Colonic mucosa (tissue), 4 donors: ENCODE measurements around the gene ZNF41. TPM values are rescaled to one million over a fixed set of nuclear protein-coding genes. Genes with fewer than 3 reads are reported as not detected.

Experiments
- DNase-seq: peaks from one replicate; pipeline ENCODE4 v3.0.0-alpha.2; 2020
- H3K27ac ChIP-seq: fragments of 200-600 bp; one replicate; pipeline ENCODE4 v1.8.0; 2021
- H3K27me3 ChIP-seq: fragments of 200-600 bp; one replicate; pipeline ENCODE4 v1.8.0; 2021
- H3K36me3 ChIP-seq: fragments of 200-600 bp; one replicate; pipeline ENCODE4 v1.8.0; 2021
- H3K4me1 ChIP-seq: fragments of 200-600 bp; one replicate; pipeline ENCODE4 v1.8.0; 2021; ENCODE audit warnings: mild to moderate bottlenecking
- H3K4me3 ChIP-seq: fragments of 200-600 bp; one replicate; pipeline ENCODE4 v1.8.0; 2021
- H3K9ac ChIP-seq, 2 donors: one replicate each; pipeline ENCODE4 v1.7.0; 2013; ENCODE audit warnings: control low read depth in 2 of 2, low read depth in 2 of 2, low read length in 2 of 2
- H3K9me3 ChIP-seq: fragments of 200-600 bp; one replicate; pipeline ENCODE4 v1.8.0; 2021
- intact Hi-C: fragments of 100-400 bp; cut with DNase I; formaldehyde crosslinking; loops from one replicate; pipeline ENCODE4 v1.14.1; 2022
- total RNA-seq, 2 donors: library from RNA; stranded (reverse); fragmentation: NEBNext Ultra II Directional in 1 of 2; extraction: Animal tissue kit (Norgen Biotek cat#: 25700) in 1 of 2; gene quantifications; one replicate each; pipeline ENCODE4 v1.2.1, GENCODE V29; 2021
- TF ChIP-seq, protein P1 (sequence below): fragments of 200-600 bp; IDR thresholded peaks from one replicate; pipeline ENCODE4 v1.8.0; 2022; ENCODE audit warnings: antibody characterized with exemption, mild to moderate bottlenecking
- donor health status: healthy.
- donor health status: DM: no; HTN: no; CAD: no.
- donor health status: DM: no; HTN: no; CAD: no.

ZNF41 gene
- total RNA-seq, 2 donors from 2014 or later: 8.3 to 10.3 TPM

DNA sequence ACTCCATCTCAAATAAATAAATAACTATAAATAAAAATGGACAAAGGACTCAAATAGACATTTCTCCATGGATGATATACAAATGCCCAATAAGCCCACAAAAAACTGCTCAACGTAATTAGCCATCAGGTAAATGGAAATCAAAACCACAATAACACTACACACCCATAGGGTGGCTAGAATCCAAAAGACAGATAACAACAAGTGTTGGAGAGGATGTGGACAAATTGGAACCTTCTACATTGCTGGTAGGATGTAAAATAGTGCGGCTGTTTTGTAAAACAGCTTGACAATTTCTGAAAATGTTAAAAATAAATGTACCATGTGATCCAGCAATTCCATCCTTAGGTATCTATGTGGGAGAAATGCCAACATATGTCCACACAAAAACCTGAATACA is 60.6 kb downstream of the ZNF41 start:
- H3K4me3 ChIP-seq: no peak overlapping the region
- DNase-seq: no peak
- no peaks in the 10 kb centered on the region for H3K36me3 ChIP-seq
- H3K4me1 ChIP-seq: no peaks in the 10 kb centered on the region
- intact Hi-C loops: no loop called here
- H3K9me3 ChIP-seq: no peaks in the 10 kb centered on the region
- TF ChIP-seq, protein P1, sequence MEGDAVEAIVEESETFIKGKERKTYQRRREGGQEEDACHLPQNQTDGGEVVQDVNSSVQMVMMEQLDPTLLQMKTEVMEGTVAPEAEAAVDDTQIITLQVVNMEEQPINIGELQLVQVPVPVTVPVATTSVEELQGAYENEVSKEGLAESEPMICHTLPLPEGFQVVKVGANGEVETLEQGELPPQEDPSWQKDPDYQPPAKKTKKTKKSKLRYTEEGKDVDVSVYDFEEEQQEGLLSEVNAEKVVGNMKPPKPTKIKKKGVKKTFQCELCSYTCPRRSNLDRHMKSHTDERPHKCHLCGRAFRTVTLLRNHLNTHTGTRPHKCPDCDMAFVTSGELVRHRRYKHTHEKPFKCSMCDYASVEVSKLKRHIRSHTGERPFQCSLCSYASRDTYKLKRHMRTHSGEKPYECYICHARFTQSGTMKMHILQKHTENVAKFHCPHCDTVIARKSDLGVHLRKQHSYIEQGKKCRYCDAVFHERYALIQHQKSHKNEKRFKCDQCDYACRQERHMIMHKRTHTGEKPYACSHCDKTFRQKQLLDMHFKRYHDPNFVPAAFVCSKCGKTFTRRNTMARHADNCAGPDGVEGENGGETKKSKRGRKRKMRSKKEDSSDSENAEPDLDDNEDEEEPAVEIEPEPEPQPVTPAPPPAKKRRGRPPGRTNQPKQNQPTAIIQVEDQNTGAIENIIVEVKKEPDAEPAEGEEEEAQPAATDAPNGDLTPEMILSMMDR: no peak
- H3K27me3 ChIP-seq: no peaks in the 10 kb centered on the region
- no peak overlapping the region for H3K9ac ChIP-seq
- no peak overlapping the region for H3K27ac ChIP-seq

DNA sequence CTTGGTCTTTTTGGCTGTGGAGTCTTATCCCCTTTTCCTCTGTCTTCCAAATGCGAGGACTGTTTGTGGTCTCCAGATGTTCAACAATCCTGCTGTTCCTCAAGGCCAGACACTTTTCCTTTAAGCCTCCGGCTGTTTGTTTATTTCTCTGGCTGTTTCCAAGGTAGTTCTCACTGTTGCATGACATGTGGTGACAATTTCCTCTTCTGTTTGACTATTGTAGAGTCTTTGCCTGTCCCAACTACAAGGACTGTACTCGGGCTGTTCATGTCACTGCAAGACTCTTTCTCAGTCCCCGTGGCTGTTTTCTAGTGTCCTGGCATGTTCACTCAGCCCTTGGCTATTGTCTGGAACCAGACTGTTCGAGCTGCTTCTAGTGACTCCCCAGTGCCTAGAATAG is 62.1 kb downstream of the ZNF41 start:
- intact Hi-C loops: no loop called here
- H3K9ac ChIP-seq: no peak overlapping the region
- no peaks in the 10 kb centered on the region for H3K27me3 ChIP-seq

DNA sequence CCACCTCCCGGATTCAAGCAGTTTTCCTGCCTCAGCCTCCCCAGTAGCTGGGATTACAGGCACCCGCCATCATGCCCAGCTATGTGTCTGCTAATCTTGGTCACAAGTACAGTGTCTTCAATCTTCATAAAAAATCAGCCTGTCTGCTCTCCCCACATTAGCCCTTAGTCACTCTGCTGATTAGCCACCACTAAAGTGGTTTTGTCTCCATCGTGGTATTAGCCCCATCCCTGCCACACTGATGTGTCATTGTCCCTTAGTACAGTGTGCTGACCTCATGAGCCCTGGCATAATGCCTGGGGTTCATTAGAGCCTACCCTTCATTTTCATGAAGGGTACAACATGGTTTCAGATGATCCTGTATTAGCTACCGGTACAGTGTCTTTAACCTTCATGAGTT is 62.8 kb downstream of the ZNF41 start:
- Histone ChIP-seq H3K4me1 (no peaks in the 10 kb centered on the region), H3K9me3 (no peaks in the 10 kb centered on the region), H3K27me3 (no peaks in the 10 kb centered on the region), H3K36me3 (no peaks in the 10 kb centered on the region), H3K4me3 (no peak overlapping the region), H3K9ac (no peak overlapping the region), H3K27ac (no peak overlapping the region)
- TF ChIP-seq, protein P1: no peak
- no peak for DNase-seq
- intact Hi-C loops: no loop called here

More for the DNA sequence above, 62.1 kb downstream of the ZNF41 start:
- Histone ChIP-seq H3K4me3 (no peak overlapping the region), H3K9me3 (no peaks in the 10 kb centered on the region), H3K4me1 (no peaks in the 10 kb centered on the region), H3K27ac (no peak overlapping the region), H3K36me3 (no peaks in the 10 kb centered on the region)
- DNase-seq: no peak
- TF ChIP-seq, protein P1: no peak

DNA sequence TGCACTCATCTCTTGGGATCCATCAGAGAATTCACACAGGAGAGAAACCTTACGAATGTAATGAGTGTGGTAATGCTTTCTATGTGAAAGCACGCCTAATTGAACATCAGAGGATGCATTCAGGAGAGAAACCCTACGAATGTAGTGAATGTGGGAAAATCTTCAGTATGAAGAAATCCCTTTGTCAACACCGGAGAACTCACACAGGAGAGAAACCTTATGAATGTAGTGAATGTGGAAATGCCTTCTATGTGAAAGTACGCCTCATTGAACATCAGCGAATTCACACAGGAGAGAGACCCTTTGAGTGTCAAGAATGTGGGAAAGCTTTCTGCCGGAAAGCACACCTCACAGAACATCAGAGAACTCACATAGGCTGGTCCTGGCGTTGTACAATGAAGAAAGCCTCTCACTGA is 69.8 kb downstream of the ZNF41 start:
- H3K27me3 ChIP-seq: no peaks in the 10 kb centered on the region
- intact Hi-C loops: no loop called here
- no peak for DNase-seq
- H3K9me3 ChIP-seq: peaks cover 4% of the 10 kb centered on the region
- no peak overlapping the region for H3K4me3 ChIP-seq
- H3K27ac ChIP-seq: no peak overlapping the region
- TF ChIP-seq, protein P1: no peak
- no peaks in the 10 kb centered on the region for H3K36me3 ChIP-seq
- no peak overlapping the region for H3K9ac ChIP-seq
- no peaks in the 10 kb centered on the region for H3K4me1 ChIP-seq

Other genes with a start within 250 kb of the ZNF41 start
- gene ZNF157, start 112.6 kb downstream of the ZNF41 start, total RNA-seq: not detected
- 10 to 100 TPM; 94.8 to 95.2 TPM for gene ARAF, start 78.0 kb upstream of the ZNF41 start, total RNA-seq
- gene TIMP1, start 99.2 kb upstream of the ZNF41 start, total RNA-seq: 10 to 100 TPM; 84.1 to 93.0 TPM
- gene SYN1, start 136.6 kb upstream of the ZNF41 start, total RNA-seq: 1 to 10 TPM in 1 of 2 donors, under 1 TPM in 1; 0.96 to 1.5 TPM
- 1 to 10 TPM; 1.1 to 4.1 TPM for gene CFP, start 146.7 kb upstream of the ZNF41 start, total RNA-seq
- 10 to 100 TPM; 26.7 to 31.0 TPM for gene ELK1, start 167.3 kb upstream of the ZNF41 start, total RNA-seq
- 100 to 1,000 TPM; 102 to 123 TPM for gene UXT, start 176.0 kb upstream of the ZNF41 start, total RNA-seq